Measurements from ENCODE around the gene LARGE2. TPM values are rescaled to one million over a fixed set of nuclear protein-coding genes. Genes with fewer than 3 reads are reported as not detected.

The LARGE2 gene
- total and polyA plus RNA-seq, 2 of the 13 experiments (the other 11 are each of a cell fraction or from before 2014, with no cell fraction given) = 8.5 to 21.6 TPM

- no peak for TF ChIP-seq CC2D1A (CRISPR knock-in tag; IDR thresholded peaks at IDR 0.05)
- no peak for TF ChIP-seq RFX1 (IDR thresholded peaks at IDR 0.05)
- no peak for TF ChIP-seq SMARCE1 (IDR thresholded peaks at IDR 0.05; ENCODE audit: borderline replicate concordance)
- TF ChIP-seq ZNF17 (CRISPR knock-in tag; IDR thresholded peaks at IDR 0.05) = peak; percentile 23; the same call in 1 of the 2 replicates
- no peak for TF ChIP-seq TBP (CRISPR knock-in tag; IDR thresholded peaks at IDR 0.05)
- TF ChIP-seq GPN1 (CRISPR knock-in tag; IDR thresholded peaks at IDR 0.05; ENCODE audit: borderline replicate concordance) = no peak
- TF ChIP-seq ZNF549 (CRISPR knock-in tag; IDR thresholded peaks at IDR 0.05) = no peak
- no peak for TF ChIP-seq HNRNPK (IDR thresholded peaks at IDR 0.05; ENCODE audit: low read depth, low read length, poor library complexity, severe bottlenecking)
- TF ChIP-seq SMAD3 (CRISPR knock-in tag; IDR thresholded peaks at IDR 0.05) = no peak
- TF ChIP-seq ZFP37 (CRISPR knock-in tag; IDR thresholded peaks at IDR 0.05; ENCODE audit: borderline replicate concordance) = no peak
- TF ChIP-seq IKZF5 (CRISPR knock-in tag; IDR thresholded peaks at IDR 0.05) = peak; percentile 40; the same call in 1 of the 2 replicates
- no peak for TF ChIP-seq GLMP (CRISPR knock-in tag; IDR thresholded peaks at IDR 0.05; ENCODE audit: borderline replicate concordance)
- TF ChIP-seq PLRG1 (conservative IDR thresholded peaks at IDR 0.05) = no peak
- TF ChIP-seq ZNF792 (CRISPR knock-in tag; IDR thresholded peaks at IDR 0.05) = no peak
- 0 out of 2 replicates have a peak, but pooled peaks have one; percentile 16 for TF ChIP-seq FOXC1 (CRISPR knock-in tag; IDR thresholded peaks at IDR 0.05; ENCODE audit: borderline replicate concordance)
- TF ChIP-seq ZSCAN25 (CRISPR knock-in tag; IDR thresholded peaks at IDR 0.05) = no peak
- peak; percentile 86 for TF ChIP-seq RXRA (CRISPR knock-in tag; IDR thresholded peaks at IDR 0.05)
- TF ChIP-seq ZBTB2 (CRISPR knock-in tag; IDR thresholded peaks at IDR 0.05; ENCODE audit: low read depth) = no peak
- no peak for TF ChIP-seq ZSCAN5A (CRISPR knock-in tag; IDR thresholded peaks at IDR 0.05; ENCODE audit: borderline replicate concordance)
- no peak for TF ChIP-seq TGIF2 (CRISPR knock-in tag; IDR thresholded peaks at IDR 0.05)
- no peak for TF ChIP-seq ZC3H13 (CRISPR knock-in tag; IDR thresholded peaks at IDR 0.05)
- TF ChIP-seq CBX2 (IDR thresholded peaks at IDR 0.05; ENCODE audit: low read depth, low read length) = no peak
- TF ChIP-seq CBX2 (CRISPR knock-in tag; IDR thresholded peaks at IDR 0.05; ENCODE audit: low read depth) = no peak
- TF ChIP-seq GTF2F1 (IDR thresholded peaks at IDR 0.05; ENCODE audit: low read length) = no peak
- TF ChIP-seq ZNF749 (CRISPR knock-in tag; IDR thresholded peaks at IDR 0.05; ENCODE audit: borderline replicate concordance) = no peak
- TF ChIP-seq ZFYVE20 (CRISPR knock-in tag; IDR thresholded peaks at IDR 0.05; ENCODE audit: borderline replicate concordance, low read depth) = no peak
These were observed 663 bp upstream of the LARGE2 start (continued) for GRCh38 chr11:45921561-45922424.

Data from HepG2 (cell line).